Left renal cortex interstitium (tissue), 4 donors: Measurements from ENCODE around the gene ABHD12B. TPM values are rescaled to one million over a fixed set of nuclear protein-coding genes. Genes with fewer than 3 reads are reported as not detected.
A peak's percentile ranks its signal among the peaks of the same experiment; 100 is the strongest.
"Not testable (repeated sequence)": the region's sequence is repeated elsewhere in the genome, so short reads cannot be mapped to it uniquely, and the experiment has no call there.

Experiments used
- DNase-seq, 4 donors: peaks; one replicate each; pipeline ENCODE4 v3.0.0-alpha.2; 2013; ENCODE audit warnings: low read depth in 4 of 4, low spot score in 2 of 4, missing footprints in 1 of 4
- polyA plus RNA-seq, 4 donors: library from polyadenylated mRNA; unstranded; fragments of 120-200 nt; gene quantifications; one replicate each; pipeline ENCODE4 v1.2.1, GENCODE V29; 2013; ENCODE audit not compliant: insufficient read length in 4 of 4

Gene ABHD12B
- polyA plus RNA-seq, 4 donors = 0.35 to 1.2 (median 0.73) TPM

- no peak for DNase-seq
Measured at GRCh38 chr14:50932156-50932555, 60.3 kb downstream of the ABHD12B start.

- DNase-seq = no peak
Measured at GRCh38 chr14:50932592-50933495, 61.0 kb downstream of the ABHD12B start.

GRCh38 chr14:50935126-50936015, 63.5 kb downstream of the ABHD12B start:
- DNase-seq = no peak

GRCh38 chr14:50936016-50936340, 64.1 kb downstream of the ABHD12B start:
- no peak for DNase-seq

GRCh38 chr14:50936882-50937281, 65.0 kb downstream of the ABHD12B start:
- DNase-seq = no peak

- DNase-seq = no peak
Measured at GRCh38 chr14:50937325-50937724, 65.5 kb downstream of the ABHD12B start.

GRCh38 chr14:50937800-50938199, 65.9 kb downstream of the ABHD12B start:
- DNase-seq = no peak

- DNase-seq = no peak
Measured at GRCh38 chr14:50941151-50941550, 69.3 kb downstream of the ABHD12B start.

GRCh38 chr14:50941638-50942037, 69.8 kb downstream of the ABHD12B start:
- DNase-seq = not testable (repeated sequence)

- DNase-seq = no peak
Measured at GRCh38 chr14:50943261-50943942, 71.5 kb downstream of the ABHD12B start.

- no peak for DNase-seq
Measured at GRCh38 chr14:50943943-50944646, 72.2 kb downstream of the ABHD12B start, which contains the start of gene PYGL. Gene PYGL (minus strand): TSS chr14:50944483. CDS start chr14:50944403, 80 bp downstream.

GRCh38 chr14:50944647-50945413, 73.0 kb downstream of the ABHD12B start:
- DNase-seq = no peak

- no peak for DNase-seq
Measured at GRCh38 chr14:50946234-50946935, 74.5 kb downstream of the ABHD12B start.

- peak in 1 of 4 donors; percentile 31 for DNase-seq
Measured at GRCh38 chr14:50947446-50947845, 75.6 kb downstream of the ABHD12B start.

GRCh38 chr14:50948205-50948604, 76.4 kb downstream of the ABHD12B start:
- no peak for DNase-seq

GRCh38 chr14:50951032-50951431, 79.2 kb downstream of the ABHD12B start:
- no peak for DNase-seq

- DNase-seq = no peak
Measured at GRCh38 chr14:50953502-50953901, 81.6 kb downstream of the ABHD12B start.
